ENCODE results near the gene HTR2C. TPM values are rescaled to one million over a fixed set of nuclear protein-coding genes. Genes with fewer than 3 reads are reported as not detected.
"Not testable (repeated sequence)": the region's sequence is repeated elsewhere in the genome, so short reads cannot be mapped to it uniquely, and the experiment has no call there.

The HTR2C gene
- total RNA-seq, 1 donor from 2014 or later = 0.07 TPM

DNA sequence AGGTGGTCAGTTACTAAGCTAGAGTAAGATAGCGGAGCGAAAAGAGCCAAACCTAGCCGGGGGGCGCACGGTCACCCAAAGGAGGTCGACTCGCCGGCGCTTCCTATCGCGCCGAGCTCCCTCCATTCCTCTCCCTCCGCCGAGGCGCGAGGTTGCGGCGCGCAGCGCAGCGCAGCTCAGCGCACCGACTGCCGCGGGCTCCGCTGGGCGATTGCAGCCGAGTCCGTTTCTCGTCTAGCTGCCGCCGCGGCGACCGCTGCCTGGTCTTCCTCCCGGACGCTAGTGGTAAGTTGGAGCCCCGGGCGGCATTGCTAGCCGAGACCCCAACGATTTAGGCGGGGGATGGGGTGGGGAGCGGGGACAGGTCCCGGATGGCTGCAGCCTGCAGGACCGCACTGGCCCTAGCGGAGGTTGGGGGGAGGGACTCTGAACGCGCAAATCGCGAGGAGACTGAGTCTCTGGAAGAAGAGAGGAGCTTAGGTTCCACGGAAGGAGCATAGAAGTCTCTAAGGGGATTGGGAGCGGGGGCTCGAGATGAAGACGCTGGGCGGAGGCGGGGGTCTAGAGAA lies 573 bp downstream of the HTR2C start:
- Mint-ChIP-seq H3K4me3 (ENCODE audit: low read depth) (peak overlapping the region; percentile 66), H3K27ac (no peak overlapping the region), H3K27me3 (peaks cover 96% of the 10 kb centered on the region)

GRCh38 chrX:114584983-114585842 lies 1.3 kb downstream of the HTR2C start:
- peaks cover 18% of the 10 kb centered on the region for H3K4me1 Mint-ChIP-seq (ENCODE audit: low read depth)
- TF ChIP-seq CTCF (IDR thresholded peaks at IDR 0.05; ENCODE audit: unreplicated experiment) = no peak
- DNase-seq (ENCODE audit: low spot score, unreplicated experiment) = no peak
- peaks cover 94% of the 10 kb centered on the region for H3K27me3 Mint-ChIP-seq
- H3K36me3 Mint-ChIP-seq (ENCODE audit: insufficient read depth) = no peaks in the 10 kb centered on the region
- H3K4me3 Mint-ChIP-seq (ENCODE audit: low read depth) = peak overlapping the region; percentile 66
- no peaks in the 10 kb centered on the region for H3K9me3 Mint-ChIP-seq (ENCODE audit: low read depth)
- no peak overlapping the region for H3K27ac Mint-ChIP-seq

More for the DNA sequence above, 573 bp downstream of the HTR2C start:
- Mint-ChIP-seq H3K9me3 (ENCODE audit: low read depth) (no peaks in the 10 kb centered on the region), H3K36me3 (ENCODE audit: insufficient read depth) (no peaks in the 10 kb centered on the region), H3K4me1 (ENCODE audit: low read depth) (peaks cover 18% of the 10 kb centered on the region)
- peak; percentile 21 for TF ChIP-seq CTCF (IDR thresholded peaks at IDR 0.05; ENCODE audit: unreplicated experiment)
- peak; percentile 35 for DNase-seq (ENCODE audit: low spot score, unreplicated experiment)

GRCh38 chrX:114591121-114591520 lies 7.2 kb downstream of the HTR2C start:
- H3K4me1 Mint-ChIP-seq (ENCODE audit: low read depth) = no peaks in the 10 kb centered on the region
- no peak overlapping the region for H3K4me3 Mint-ChIP-seq (ENCODE audit: low read depth)
- no peaks in the 10 kb centered on the region for H3K36me3 Mint-ChIP-seq (ENCODE audit: insufficient read depth)
- no peaks in the 10 kb centered on the region for H3K9me3 Mint-ChIP-seq (ENCODE audit: low read depth)
- no peak for DNase-seq (ENCODE audit: low spot score, unreplicated experiment)
- TF ChIP-seq CTCF (IDR thresholded peaks at IDR 0.05; ENCODE audit: unreplicated experiment) = no peak
- H3K27ac Mint-ChIP-seq = no peak overlapping the region
- H3K27me3 Mint-ChIP-seq = peaks cover 41% of the 10 kb centered on the region

- H3K9me3 Mint-ChIP-seq (ENCODE audit: low read depth) = no peaks in the 10 kb centered on the region
- no peak for TF ChIP-seq CTCF (IDR thresholded peaks at IDR 0.05; ENCODE audit: unreplicated experiment)
- H3K4me3 Mint-ChIP-seq (ENCODE audit: low read depth) = no peak overlapping the region
- peaks cover 28% of the 10 kb centered on the region for H3K27me3 Mint-ChIP-seq
- no peak overlapping the region for H3K27ac Mint-ChIP-seq
- H3K4me1 Mint-ChIP-seq (ENCODE audit: low read depth) = no peaks in the 10 kb centered on the region
- no peaks in the 10 kb centered on the region for H3K36me3 Mint-ChIP-seq (ENCODE audit: insufficient read depth)
- DNase-seq (ENCODE audit: low spot score, unreplicated experiment) = no peak
Measured at GRCh38 chrX:114599305-114599704, 15.4 kb downstream of the HTR2C start.

- H3K27ac Mint-ChIP-seq = no peak overlapping the region
- H3K36me3 Mint-ChIP-seq (ENCODE audit: insufficient read depth) = no peaks in the 10 kb centered on the region
- no peak for DNase-seq (ENCODE audit: low spot score, unreplicated experiment)
- H3K4me1 Mint-ChIP-seq (ENCODE audit: low read depth) = no peaks in the 10 kb centered on the region
- H3K27me3 Mint-ChIP-seq = peaks cover 33% of the 10 kb centered on the region
- no peak for TF ChIP-seq CTCF (IDR thresholded peaks at IDR 0.05; ENCODE audit: unreplicated experiment)
- H3K4me3 Mint-ChIP-seq (ENCODE audit: low read depth) = no peak overlapping the region
- H3K9me3 Mint-ChIP-seq (ENCODE audit: low read depth) = no peaks in the 10 kb centered on the region
Measured at GRCh38 chrX:114599911-114600310, 16.0 kb downstream of the HTR2C start.

GRCh38 chrX:114606619-114607018 lies 22.7 kb downstream of the HTR2C start:
- H3K36me3 Mint-ChIP-seq (ENCODE audit: insufficient read depth); H3K9me3 Mint-ChIP-seq (ENCODE audit: low read depth); H3K4me1 Mint-ChIP-seq (ENCODE audit: low read depth); DNase-seq (ENCODE audit: low spot score, unreplicated experiment); H3K27ac Mint-ChIP-seq; H3K4me3 Mint-ChIP-seq (ENCODE audit: low read depth): not testable (repeated sequence)
- peaks cover 47% of the 10 kb centered on the region for H3K27me3 Mint-ChIP-seq

Measured in progenitor cell of endocrine pancreas (in vitro differentiated cells).